Stimulated activated CD8-positive, alpha-beta memory T cell treated with anti-CD3 and anti-CD28 coated beads, Interleukin-15, amount 100 ng/mL, for 48 hours (primary cell): ENCODE measurements around the gene IGFL2.
"Not testable (repeated sequence)": the region's sequence is repeated elsewhere in the genome, so short reads cannot be mapped to it uniquely, and the experiment has no call there.

Experiments
- DNase-seq, 2 donors: peaks; one replicate each; pipeline ENCODE4 v3.0.0-alpha.2; 2020; ENCODE audit warnings: low read depth in 2 of 2

The IGFL2 gene

GRCh38 chr19:46189971-46190888, 42.2 kb downstream of the IGFL2 start:
- DNase-seq: no peak

- DNase-seq: no peak
Measured at GRCh38 chr19:46191356-46191755, 43.3 kb downstream of the IGFL2 start.

- no peak for DNase-seq
Measured at GRCh38 chr19:46191972-46192371, 43.9 kb downstream of the IGFL2 start.

GRCh38 chr19:46192626-46192991, 44.6 kb downstream of the IGFL2 start:
- DNase-seq: not testable (repeated sequence)

- DNase-seq: peak in 1 of 2 donors; percentile 22
Measured at GRCh38 chr19:46192992-46193650, 45.1 kb downstream of the IGFL2 start.

GRCh38 chr19:46193678-46194077, 45.6 kb downstream of the IGFL2 start:
- DNase-seq: no peak

- DNase-seq: no peak
Measured at GRCh38 chr19:46195104-46195503, 47.1 kb downstream of the IGFL2 start.

- not testable (repeated sequence) for DNase-seq
Measured at GRCh38 chr19:46195919-46196318, 47.9 kb downstream of the IGFL2 start.

- DNase-seq: no peak
Measured at GRCh38 chr19:46196410-46197124, 48.5 kb downstream of the IGFL2 start.

- no peak for DNase-seq
Measured at GRCh38 chr19:46197314-46198070, 49.5 kb downstream of the IGFL2 start.

GRCh38 chr19:46198756-46199155, 50.7 kb downstream of the IGFL2 start:
- DNase-seq: no peak

- DNase-seq: no peak
Measured at GRCh38 chr19:46201454-46202310, 53.6 kb downstream of the IGFL2 start.

- no peak for DNase-seq
Measured at GRCh38 chr19:46202426-46202825, 54.4 kb downstream of the IGFL2 start.

GRCh38 chr19:46202872-46203860, 55.1 kb downstream of the IGFL2 start:
- DNase-seq: no peak

- DNase-seq: no peak
Measured at GRCh38 chr19:46204008-46204407, 56.0 kb downstream of the IGFL2 start.

- no peak for DNase-seq
Measured at GRCh38 chr19:46205183-46205984, 57.3 kb downstream of the IGFL2 start.

- no peak for DNase-seq
Measured at GRCh38 chr19:46206176-46206575, 58.1 kb downstream of the IGFL2 start.

- DNase-seq: no peak
Measured at GRCh38 chr19:46206682-46207081, 58.6 kb downstream of the IGFL2 start.

GRCh38 chr19:46207858-46208257, 59.8 kb downstream of the IGFL2 start:
- not testable (repeated sequence) for DNase-seq
